ENCODE measurements around the gene ABCE1.

The ABCE1 gene

DNA sequence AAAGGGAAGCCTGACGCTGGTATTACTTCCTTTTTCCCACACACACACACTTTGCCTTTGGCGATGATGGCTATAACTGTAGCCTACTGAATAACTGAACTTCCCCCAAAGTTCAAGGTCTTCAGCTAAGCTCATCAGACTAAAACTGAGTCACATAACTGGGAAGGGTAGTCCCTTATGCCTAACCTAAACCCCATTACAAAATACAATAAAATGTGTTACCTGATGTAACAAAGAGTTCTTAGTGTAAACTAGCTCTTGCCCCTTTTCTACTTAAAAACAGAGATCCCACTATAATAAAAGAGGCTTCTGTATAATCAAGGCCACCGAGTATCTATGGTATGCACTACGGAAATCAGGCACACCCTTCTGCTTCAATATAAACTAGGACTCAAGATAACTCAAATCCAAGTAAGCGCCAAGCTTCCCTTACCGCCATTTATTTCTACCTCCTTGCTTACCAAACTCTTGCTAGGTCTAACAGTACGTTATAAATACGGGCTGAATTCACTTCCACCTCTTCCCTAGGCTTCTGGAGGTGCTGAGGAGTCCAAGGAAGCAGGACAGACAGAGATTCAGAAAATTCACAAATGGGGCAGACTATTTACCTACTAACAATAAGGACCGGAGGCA lies 79.9 kb downstream of the ABCE1 start:
- DNase-seq, result no peak

- DNase-seq, result no peak
Observed at GRCh38 chr4:145178740-145179280, 80.7 kb downstream of the ABCE1 start.
